NCI-H187 treated with DMSO at 0.1 percent for 48 hours (cell line): ENCODE results near the gene UNC5A.

Experiments used
- DNase-seq: peaks from one replicate; lab custom pipeline; 2025; lab: John Stamatoyannopoulos, UW

The UNC5A gene

DNA sequence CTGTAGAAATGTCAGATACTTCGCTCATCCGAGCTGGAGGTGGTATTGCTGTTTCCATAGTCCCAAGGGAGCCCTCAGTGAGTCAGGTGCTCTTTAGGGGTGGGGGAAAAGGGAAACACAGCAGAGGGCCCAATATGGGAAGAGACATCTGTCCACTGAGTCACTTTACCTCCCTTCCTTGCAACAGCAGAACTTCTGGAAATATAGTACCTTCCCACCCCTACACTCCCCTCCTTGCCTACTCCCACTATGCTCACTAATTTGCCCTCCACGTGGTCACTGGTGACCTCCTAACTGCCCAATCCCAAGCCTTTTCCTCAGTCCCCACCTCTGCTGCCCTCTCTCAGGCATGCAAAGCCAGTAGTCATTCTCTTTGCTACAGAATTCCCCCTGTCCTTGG lies 86.9 kb downstream of the UNC5A start:
- no peak for DNase-seq

DNA sequence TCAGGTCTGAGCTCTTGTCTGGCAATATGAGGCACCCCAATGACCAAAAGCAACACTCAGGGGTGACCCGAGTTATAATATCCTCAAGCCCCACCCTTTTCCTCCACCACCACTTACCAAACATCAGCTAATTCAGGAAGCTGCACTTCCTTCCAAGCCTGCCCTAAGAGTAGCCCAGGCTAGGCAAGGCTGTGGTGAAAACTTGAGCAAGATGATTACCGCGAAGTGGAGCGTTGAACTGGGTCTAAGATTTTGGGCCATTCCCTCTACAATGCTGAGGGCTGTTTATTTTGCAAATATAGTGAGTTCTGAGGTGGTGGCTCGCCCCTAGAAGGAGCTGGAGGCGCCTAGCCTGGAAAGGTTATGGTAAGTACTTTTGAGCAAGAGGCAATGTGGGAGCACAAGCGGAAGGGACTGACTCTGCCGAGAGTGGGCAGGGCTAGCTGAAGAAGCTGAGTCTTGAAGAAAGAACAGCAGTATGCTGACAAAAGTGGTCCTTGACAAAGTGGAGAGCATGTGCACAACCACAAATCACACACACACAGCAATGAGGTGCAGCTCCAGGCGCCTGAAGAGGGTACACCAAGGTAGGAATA lies 89.0 kb downstream of the UNC5A start, which contains the start of gene HK3:
HK3 (minus strand) TSS at position 51 of the 596 bp plus-strand sequence. CDS start 3,187 bp downstream, outside the sequence.
- no peak for DNase-seq

DNA sequence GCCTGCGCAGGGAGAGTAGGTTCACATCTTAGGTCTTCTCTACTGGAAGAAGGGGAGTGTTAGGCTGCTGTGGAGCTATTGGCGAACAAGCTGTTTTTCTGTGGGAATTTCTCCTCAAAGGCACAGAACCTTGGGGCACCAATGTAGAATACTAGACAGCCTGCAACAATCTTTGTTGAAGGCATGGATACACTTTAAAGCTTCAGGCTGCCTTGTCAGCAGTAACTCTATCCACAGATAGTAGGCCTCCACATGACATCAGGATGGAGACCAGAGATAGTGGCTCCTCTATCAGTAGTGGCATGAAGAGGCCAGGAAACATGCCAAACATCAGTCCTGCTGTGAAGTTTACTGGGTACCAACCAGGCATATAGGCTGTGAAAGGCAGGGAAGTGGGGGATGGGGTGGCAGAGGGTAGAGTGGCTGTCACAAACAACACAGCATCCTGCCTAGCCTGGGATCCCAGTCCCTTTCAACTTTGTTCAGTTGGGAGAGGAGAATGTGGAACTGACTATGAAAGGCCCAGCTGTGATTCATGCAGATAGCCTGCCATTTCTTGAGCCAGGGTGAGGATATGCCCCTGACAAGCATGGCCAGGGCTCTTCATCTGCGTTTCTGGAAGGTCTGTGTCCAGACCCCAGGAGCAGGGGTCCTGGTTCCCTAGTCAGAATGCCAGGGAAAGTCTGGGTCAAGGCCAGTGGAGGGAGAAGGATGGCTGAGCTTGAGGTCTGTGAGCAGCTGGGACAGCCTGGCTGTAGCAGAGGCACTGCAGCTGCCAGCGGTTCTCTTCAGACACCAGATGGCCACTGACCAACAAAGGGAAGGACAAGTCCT lies 89.8 kb downstream of the UNC5A start:
- no peak for DNase-seq

DNA sequence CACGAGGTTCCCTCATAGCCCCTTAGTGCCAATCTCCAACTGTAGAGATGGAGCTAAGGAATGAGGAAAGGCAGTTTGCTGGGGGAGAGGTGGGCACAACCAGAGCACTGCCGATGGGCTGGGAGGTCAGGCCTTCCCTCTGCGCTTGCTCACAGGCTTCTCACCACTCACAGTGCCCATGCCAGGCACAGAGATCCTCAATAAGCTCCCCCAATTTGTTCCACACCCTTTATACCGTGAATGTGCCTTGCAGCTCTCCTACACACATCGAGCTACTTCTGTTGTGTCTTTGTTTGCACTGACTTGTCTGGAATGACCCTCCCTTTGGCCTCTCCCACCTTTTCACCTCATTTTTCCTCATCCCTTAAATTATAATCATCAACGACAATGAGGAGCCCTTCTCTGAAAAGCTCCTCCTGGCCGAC lies 90.4 kb downstream of the UNC5A start:
- DNase-seq, result no peak

DNA sequence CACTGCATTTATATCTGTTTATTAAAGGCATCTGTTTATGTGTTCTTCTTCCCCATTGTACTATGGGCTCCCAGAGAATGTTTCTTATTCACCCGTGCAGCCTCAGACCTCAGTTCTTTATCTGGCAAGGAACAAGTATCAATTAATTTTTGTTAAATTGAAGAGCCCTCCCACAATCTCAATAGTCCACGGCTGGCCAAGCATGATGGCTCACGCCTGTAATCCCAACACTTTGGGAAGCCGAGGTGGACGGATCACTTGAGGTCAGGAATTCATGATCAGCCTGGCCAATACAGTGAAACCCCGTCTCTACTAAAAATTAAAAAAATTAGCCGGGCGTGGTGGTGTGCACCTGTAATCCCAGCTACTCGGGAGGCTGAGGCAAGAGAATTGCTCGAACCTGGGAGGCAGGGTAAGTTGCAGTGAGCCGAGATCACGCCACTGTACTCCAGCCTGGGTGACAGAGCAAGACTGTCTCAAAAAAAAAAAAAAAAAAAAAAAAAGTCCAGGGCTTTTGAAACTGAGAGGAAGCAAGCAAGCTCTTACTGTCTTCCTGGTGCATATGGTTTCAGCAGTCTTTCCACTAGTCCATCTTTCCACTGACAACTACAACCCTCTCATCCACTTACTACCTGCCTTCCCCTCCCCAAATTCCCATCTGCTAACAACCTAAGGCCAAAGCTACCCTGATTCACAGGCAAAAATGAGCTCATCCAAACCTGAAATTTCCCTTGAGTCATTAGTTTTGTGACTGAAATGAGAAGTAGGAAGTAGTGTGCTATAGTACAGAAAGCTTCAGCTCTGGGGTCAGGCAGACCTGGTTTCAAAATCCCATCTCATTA lies 91.1 kb downstream of the UNC5A start:
- DNase-seq, result no peak

DNA sequence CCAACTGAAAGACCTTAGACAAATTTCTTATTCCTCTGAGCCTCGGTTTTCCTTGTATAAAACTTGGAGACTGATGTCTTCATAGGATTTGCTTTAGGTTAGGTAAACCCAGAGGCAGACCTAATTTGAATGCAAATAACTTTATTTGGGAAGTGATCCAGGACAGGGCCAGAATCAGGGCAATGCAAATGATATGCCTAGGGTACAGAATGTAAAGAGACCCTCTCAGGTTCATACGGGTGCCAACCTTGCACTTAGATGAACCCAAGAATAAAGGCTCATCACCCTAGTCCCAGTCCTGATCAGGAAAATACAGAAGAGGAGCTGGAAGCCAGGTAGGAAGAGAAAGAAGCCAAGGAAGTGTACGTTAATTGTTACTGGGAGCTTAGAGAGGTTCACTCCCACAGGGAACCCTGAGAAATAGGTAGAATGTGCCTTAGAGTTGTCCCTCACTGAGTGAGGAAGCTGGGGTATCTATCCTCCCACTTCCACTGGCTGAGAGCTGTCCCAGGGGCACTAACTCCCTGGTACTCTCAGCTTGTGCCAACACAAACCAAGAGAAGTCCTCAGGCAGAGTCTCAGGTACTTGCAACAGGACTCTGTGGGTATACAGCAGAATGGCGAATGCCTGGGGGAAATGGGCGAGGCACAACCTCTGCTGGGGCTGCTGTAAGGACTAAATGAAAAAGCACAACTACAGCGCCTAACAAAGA lies 91.9 kb downstream of the UNC5A start:
- DNase-seq, result no peak

DNA sequence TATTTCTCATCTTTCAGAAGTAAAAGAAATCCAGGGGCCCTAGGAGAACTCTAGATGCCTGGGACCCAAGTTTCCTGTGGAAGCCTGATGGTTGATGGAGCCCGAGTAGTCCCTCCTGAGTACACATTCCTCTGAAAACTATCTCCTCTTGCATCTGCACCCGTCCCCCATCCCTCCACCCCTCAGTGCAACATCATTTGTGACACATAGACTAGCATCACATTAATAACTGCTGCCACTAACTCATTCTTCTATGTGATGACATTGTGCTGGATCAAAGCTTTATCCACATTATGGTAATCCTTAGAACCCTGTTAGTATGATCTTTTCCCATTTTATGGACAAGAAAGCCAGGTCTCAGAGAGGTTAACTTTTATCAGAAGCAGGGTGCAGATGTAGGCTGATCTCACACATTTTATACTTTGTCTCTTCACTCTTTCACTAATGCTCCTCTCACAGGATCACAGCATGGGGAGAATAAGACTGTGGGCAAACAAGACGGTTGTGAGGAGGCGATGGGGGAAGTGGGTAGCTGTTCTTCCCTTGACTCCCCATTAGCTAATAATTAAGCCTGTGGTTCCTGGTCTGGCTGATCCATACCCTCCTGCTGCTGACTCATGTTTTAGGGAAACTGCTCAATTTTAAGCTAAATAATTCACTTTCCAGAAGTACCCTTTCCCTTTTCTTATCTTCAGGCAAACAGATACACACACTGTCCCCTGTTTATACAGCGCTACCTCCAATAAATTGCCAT lies 92.7 kb downstream of the UNC5A start:
- DNase-seq, result no peak

DNA sequence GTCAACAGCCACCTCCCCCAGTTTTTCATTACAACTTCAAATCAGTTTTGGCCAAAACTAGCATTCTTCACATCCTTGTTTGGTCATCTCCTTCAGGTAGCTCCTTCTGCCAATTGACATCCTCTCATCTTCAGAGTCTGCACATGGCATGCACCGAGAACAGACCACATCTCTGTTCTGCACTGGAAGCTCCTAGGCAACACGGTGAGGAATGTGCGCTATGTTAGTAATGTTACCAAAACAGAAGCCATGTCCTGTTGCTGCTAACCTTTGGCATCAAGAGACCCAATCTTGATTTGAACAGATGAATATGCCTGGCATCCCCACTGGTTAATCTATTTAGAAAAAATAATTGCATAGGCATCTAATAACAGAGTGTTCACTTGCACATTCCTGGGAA lies 93.9 kb downstream of the UNC5A start:
- DNase-seq, result no peak

DNA sequence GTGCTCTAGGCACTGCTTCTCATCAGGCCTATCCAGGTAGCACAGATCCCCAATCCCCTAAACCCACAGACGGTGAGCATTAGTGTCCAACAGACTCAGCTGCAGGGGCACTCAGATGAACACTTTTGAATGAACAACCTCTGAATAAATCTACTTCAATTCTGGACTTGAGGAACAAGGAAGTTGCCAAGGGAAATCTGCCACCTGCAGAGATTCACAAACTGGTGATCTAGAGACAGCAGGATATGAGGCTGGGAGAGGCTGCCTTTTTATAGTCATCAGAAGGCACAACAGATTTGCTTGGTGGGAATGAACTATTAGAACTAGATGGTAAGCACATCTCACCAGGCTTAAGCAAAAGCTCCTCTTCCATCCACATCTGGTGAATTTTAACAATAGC lies 95.8 kb downstream of the UNC5A start:
- DNase-seq, result no peak

DNA sequence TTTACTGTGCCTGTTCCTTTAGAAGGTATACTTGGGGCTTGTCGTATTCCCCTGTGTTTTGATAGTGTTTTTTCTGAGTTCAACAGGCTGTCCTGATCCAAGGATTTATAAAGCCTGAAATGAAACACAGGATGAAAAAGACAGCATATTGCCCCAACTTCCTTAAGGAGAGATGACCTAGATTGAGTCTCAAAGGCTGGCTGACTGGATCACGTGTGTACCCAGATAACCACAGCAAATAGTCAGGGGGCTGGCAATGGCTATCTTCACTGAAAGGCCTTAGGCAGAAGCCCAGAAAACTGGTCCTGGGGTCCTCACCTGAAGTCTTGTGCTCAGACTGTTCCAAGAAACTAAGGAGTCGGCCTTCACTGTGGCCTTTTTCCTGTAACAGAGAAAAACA lies 96.4 kb downstream of the UNC5A start:
- DNase-seq, result no peak

DNA sequence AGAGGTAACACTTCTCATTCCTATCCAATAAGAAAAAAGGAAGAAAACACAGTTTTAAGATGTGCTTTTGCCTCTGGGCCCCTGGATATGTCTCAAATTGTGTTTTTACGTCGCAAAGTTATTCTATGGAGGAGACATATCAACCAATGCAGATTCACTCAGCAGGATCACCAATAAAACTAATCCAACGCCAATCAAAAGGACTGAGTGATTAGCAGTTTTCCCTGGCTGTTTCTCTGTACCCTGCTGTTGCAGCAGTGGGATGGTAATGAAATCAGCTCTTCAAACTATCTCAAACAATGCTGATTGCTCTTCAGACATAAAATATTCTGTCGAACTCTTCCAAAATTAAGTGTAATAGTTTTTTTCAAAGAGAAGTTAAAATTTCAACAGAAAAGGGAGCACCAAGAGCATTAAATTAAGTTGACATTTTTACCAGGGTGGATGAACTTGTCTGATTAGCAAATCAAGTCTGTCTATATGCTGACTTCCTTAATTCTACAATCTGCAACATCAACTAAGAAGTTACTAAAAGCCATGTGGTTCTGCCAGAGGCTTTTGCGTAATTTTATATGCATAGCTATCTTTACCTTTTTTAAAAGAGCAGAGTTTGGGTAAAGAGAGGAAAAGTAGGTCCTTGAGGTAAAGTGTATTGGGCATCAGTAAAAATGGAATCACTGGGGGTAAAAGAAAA lies 98.5 kb downstream of the UNC5A start:
- no peak for DNase-seq

DNA sequence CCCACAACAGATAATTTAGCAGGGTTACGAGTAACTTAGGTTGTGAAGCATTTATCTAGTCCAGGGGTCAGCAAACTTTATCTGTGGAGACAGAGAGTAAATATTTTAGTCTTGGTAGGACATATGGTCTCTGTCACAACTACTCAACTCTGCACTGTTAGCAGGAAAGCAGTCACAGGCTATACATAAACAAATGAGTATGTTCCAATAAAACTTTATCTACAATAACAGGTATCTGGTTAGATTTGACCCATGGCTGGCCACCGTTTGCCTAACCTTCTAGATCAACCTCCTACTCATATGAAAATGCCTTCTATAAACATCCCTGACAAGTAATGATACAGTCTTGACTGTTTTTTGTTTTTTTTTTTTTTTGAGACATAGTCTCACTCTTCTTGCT lies 101.8 kb downstream of the UNC5A start:
- DNase-seq, result no peak

DNA sequence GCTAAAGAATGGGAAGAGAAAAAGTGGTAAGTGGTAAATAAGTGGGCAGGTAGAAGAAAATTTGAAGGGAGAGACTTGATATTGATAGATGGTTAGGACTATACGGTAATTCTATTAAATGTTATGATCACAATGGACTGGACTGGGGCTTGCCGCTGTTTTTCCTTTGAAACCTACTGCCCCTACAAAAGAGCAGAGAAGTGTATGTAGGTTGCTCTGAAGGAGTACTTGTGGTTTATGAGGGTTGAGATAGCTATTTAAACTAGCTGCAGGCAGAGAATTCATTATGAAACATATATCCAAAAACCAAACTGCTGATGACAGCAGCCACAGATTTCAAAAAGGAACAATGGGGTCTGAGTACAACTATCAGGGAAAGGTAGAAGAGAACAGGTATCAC lies 105.5 kb downstream of the UNC5A start:
- peak; percentile 11 for DNase-seq

DNA sequence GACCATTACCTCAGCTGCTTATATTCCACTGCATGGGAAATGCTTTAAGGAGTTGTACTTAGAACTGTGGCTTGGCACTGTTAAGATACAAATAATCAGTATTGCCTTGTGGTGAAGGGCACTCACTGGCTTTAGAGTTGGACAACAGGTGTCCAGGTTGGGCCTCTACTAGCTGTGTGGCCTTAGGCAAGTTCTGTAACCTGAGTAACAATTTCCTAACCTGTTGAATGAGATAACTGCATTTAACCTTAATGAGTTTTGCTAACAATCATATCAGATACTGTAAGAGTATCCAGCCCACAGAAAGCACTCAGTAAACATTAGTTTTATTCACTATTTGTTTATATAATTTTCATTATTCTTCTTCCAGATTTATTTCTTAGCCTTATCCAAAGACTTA lies 106.0 kb downstream of the UNC5A start:
- DNase-seq, result no peak

DNA sequence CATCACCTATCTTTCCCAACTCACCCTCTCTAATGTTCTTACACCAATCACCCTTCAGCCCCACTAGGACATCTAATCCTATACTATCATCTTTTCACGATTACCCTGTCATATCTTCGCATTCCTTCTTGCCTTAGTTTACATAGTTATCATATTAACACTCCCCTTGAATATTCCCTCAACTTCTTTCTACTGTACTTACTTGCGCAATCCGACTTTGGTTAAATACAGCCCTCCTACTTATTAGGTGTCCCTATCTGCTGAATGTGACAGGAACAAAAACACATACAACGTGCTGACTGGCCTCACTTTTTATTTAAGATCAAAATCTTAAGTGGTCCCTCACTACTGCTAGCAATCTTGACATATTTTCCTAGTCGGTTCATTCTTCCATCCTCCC lies 108.3 kb downstream of the UNC5A start:
- no peak for DNase-seq

DNA sequence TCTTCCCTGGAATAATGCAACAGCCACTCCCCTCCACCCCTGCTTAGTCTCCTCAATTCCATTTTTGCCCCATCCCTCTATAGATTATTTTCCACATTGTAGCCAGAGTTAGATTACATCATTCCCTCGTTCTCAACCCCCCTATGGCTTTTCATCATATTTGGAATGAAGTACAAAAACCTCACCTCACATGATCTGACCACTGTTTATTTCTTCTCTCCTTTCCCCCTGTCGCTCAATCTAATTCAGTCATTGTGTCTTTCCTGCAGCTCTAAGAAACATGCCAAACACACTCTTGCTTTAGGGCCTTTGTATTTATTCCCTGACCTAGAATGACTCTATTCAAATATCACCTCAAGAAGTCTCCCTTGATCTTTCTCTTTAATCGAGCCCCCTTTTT lies 111.4 kb downstream of the UNC5A start:
- DNase-seq, result no peak

DNA sequence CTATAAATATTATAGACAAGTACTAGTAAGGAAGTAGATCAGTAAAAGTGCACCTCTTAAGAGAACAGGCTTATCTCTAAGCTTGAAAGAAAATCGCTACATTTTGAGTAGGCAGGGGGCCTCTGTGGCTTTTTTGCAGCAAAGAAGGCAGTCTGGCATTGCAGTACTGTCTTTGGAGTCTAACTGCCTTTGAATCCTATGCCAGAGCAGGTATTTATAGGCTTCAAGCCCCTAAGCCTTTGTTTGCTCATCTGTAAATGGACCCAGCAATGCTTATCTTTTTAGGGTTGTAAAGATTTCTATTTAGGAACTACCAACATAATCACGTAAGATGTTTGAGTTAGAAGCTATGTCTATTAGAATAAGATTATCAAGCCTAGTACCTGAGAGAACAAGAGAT lies 112.5 kb downstream of the UNC5A start:
- no peak for DNase-seq

DNA sequence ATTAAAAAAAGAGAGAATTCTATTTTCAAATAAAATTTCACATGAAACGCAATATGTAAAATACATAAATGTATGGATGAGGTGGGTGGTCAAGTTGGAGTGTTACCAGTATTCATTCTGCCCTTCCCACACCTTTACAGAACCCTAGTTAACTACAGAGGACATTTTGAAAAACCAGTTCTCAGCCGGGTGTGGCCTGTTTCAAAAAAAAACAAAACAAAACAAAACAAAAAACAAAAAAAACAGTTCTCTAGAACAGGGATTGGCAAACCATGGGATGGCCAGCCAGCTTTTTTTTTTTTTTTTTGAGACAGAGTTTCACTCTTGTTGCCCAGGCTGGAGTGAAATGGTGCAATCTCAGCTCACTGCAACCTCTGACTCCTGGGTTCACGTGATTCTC lies 117.2 kb downstream of the UNC5A start:
- DNase-seq, result no peak

DNA sequence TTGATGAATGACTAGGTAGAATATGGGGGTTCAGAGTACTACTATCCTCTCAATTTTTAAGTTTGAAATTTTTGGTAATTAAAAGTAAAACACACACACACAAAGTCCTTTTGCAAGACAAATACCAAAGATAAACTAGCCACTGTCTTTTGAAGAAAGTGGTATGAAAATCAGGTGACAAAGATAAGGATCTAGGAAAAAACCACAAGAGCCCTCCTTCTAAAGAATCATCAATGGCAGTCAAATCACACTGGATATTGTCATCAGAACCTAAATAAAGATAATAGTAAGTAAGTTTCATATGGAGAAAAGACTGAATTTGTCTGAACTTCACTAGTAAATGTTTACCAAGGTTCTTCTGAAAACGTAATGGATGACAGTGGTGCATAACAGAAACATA lies 119.3 kb downstream of the UNC5A start:
- DNase-seq, result no peak
